H9 (cell line): ENCODE measurements around the gene SLC41A1. TPM values are rescaled to one million over a fixed set of nuclear protein-coding genes. Genes with fewer than 3 reads are reported as not detected.

Experiments used
- DNase-seq: peaks from one replicate; pipeline ENCODE4 v3.0.0-alpha.2; 2017
- H2AFZ ChIP-seq: one replicate; pipeline ENCODE4 v1.6.1; 2013; ENCODE audit warnings: mild to moderate bottlenecking, low read length, control low read depth, moderate library complexity
- H2AK5ac ChIP-seq: 2 replicates; pipeline ENCODE4 v1.6.1; 2013; ENCODE audit warnings: low read length, control low read depth, mixed read lengths; ENCODE audit not compliant: insufficient read length
- H2BK120ac ChIP-seq: one replicate; pipeline ENCODE4 v1.6.1; 2013; ENCODE audit warnings: low read depth, mild to moderate bottlenecking, low read length, control low read depth, inconsistent platforms; ENCODE audit not compliant: poor library complexity, severe bottlenecking
- H2BK12ac ChIP-seq: 2 replicates; pipeline ENCODE4 v1.6.1; 2013; ENCODE audit warnings: low read length, control low read depth, mixed read lengths, low read depth; ENCODE audit not compliant: insufficient read length
- H2BK15ac ChIP-seq: 2 replicates; pipeline ENCODE4 v1.6.1; 2013; ENCODE audit warnings: low read depth, low read length, control low read depth
- H2BK20ac ChIP-seq: one replicate; pipeline ENCODE4 v1.6.1; 2013; ENCODE audit warnings: low read depth, mild to moderate bottlenecking, low read length, control low read depth, inconsistent platforms; ENCODE audit not compliant: poor library complexity, severe bottlenecking
- H2BK5ac ChIP-seq: 2 replicates; pipeline ENCODE4 v1.6.1; 2013; ENCODE audit warnings: low read length, control low read depth, mixed read lengths; ENCODE audit not compliant: insufficient read length
- H3K14ac ChIP-seq: 2 replicates; pipeline ENCODE4 v1.6.1; 2013; ENCODE audit warnings: low read length, control low read depth; ENCODE audit not compliant: insufficient read depth
- H3K18ac ChIP-seq: 2 replicates; pipeline ENCODE4 v1.6.1; 2013; ENCODE audit warnings: low read depth, mild to moderate bottlenecking, mixed read lengths, low read length, control low read depth; ENCODE audit not compliant: insufficient read length
- H3K23ac ChIP-seq: 2 replicates; pipeline ENCODE4 v1.6.1; 2013; ENCODE audit warnings: low read length, control low read depth, mixed read lengths, low read depth; ENCODE audit not compliant: insufficient read length
- H3K23me2 ChIP-seq: 2 replicates; pipeline ENCODE4 v1.6.1; 2013; ENCODE audit warnings: low read depth, mild to moderate bottlenecking, mixed read lengths, low read length, control low read depth; ENCODE audit not compliant: insufficient read length, poor library complexity, severe bottlenecking
- H3K27ac ChIP-seq: 2 replicates; pipeline ENCODE4 v1.5.1; 2013; ENCODE audit warnings: low read length, control low read depth, mixed read lengths, low read depth; ENCODE audit not compliant: insufficient read length
- H3K27me3 ChIP-seq: 2 replicates; pipeline ENCODE4 v1.6.1; 2013; ENCODE audit warnings: low read length, control low read depth, inconsistent platforms; ENCODE audit not compliant: insufficient read depth
- H3K4ac ChIP-seq: 2 replicates; pipeline ENCODE4 v1.6.1; 2013; ENCODE audit warnings: low read depth, mild to moderate bottlenecking, control low read depth, inconsistent platforms, low read length, moderate library complexity
- H3K4me1 ChIP-seq: 2 replicates; pipeline ENCODE4 v1.6.1; 2013; ENCODE audit warnings: low read length, control low read depth, inconsistent platforms; ENCODE audit not compliant: insufficient read depth
- H3K4me2 ChIP-seq: 2 replicates; pipeline ENCODE4 v1.6.1; 2013; ENCODE audit warnings: low read length, control low read depth, mixed read lengths; ENCODE audit not compliant: insufficient read length, insufficient read depth
- H3K56ac ChIP-seq: 2 replicates; pipeline ENCODE4 v1.6.1; 2013; ENCODE audit warnings: low read depth, mild to moderate bottlenecking, mixed read lengths, low read length, control low read depth; ENCODE audit not compliant: insufficient read length
- H3K79me1 ChIP-seq: 2 replicates; pipeline ENCODE4 v1.6.1; 2013; ENCODE audit warnings: low read depth, mild to moderate bottlenecking, moderate library complexity, low read length, control low read depth, inconsistent platforms; ENCODE audit not compliant: insufficient read depth, poor library complexity, severe bottlenecking
- H3K79me2 ChIP-seq: 2 replicates; pipeline ENCODE4 v1.6.1; 2013; ENCODE audit warnings: low read length, control low read depth, inconsistent platforms; ENCODE audit not compliant: insufficient read depth
- H3K9ac ChIP-seq: 2 replicates; pipeline ENCODE4 v1.6.1; 2013; ENCODE audit warnings: low read length, control low read depth, mixed read lengths; ENCODE audit not compliant: insufficient read length; ENCODE audit errors: extremely low read depth
- H3K9me3 ChIP-seq: one replicate; pipeline ENCODE4 v1.6.1; 2013; ENCODE audit warnings: low read depth, low read length, inconsistent platforms; ENCODE audit not compliant: control insufficient read depth
- H3T11ph ChIP-seq: one replicate; pipeline ENCODE4 v1.6.1; 2013; ENCODE audit warnings: mild to moderate bottlenecking, low read length, control low read depth, inconsistent platforms
- H4K20me1 ChIP-seq: one replicate; pipeline ENCODE4 v1.6.1; 2013; ENCODE audit not compliant: control insufficient read depth, insufficient read length, insufficient read depth
- H4K5ac ChIP-seq: 2 replicates; pipeline ENCODE4 v1.6.1; 2013; ENCODE audit warnings: low read depth, mild to moderate bottlenecking, mixed read lengths, low read length, control low read depth; ENCODE audit not compliant: insufficient read length
- H4K8ac ChIP-seq: replicated peaks from 2 replicates; pipeline ENCODE4 v1.6.1; 2013; ENCODE audit warnings: low read length, control low read depth, mixed read lengths, low read depth; ENCODE audit not compliant: insufficient read length
- H4K91ac ChIP-seq: 2 replicates; pipeline ENCODE4 v1.6.1; 2013; ENCODE audit warnings: low read depth, mild to moderate bottlenecking, moderate library complexity, mixed read lengths, low read length, control low read depth; ENCODE audit not compliant: insufficient read length
- H3K27ac Mint-ChIP-seq, 3 experiments: 2 replicates in 2 of 3; 3 replicates in 1 of 3; pipeline ENCODE4 v1.8.0; 2020 to 2021; ENCODE audit warnings: mixed read lengths in 3 of 3, mild to moderate bottlenecking in 1 of 3, moderate library complexity in 1 of 3
- H3K27me3 Mint-ChIP-seq: 2 replicates; pipeline ENCODE4 v1.8.0; 2021; ENCODE audit warnings: low read depth, mild to moderate bottlenecking, moderate library complexity, mixed read lengths
- H3K36me3 Mint-ChIP-seq, 3 experiments: 2 replicates in 2 of 3; 3 replicates in 1 of 3; pipeline ENCODE4 v1.8.0; 2020 to 2021; ENCODE audit warnings: low read depth in 3 of 3, mixed read lengths in 3 of 3; ENCODE audit not compliant: insufficient read depth in 1 of 3
- H3K4me1 Mint-ChIP-seq, 2 experiments: 2 replicates each; pipeline ENCODE4 v1.8.0; 2020; ENCODE audit warnings: mixed read lengths in 2 of 2
- H3K4me3 Mint-ChIP-seq, 2 experiments: 2 replicates in 1 of 2; 3 replicates in 1 of 2; pipeline ENCODE4 v1.8.0; 2020 to 2021; ENCODE audit warnings: mild to moderate bottlenecking in 2 of 2, mixed read lengths in 2 of 2, moderate library complexity in 1 of 2
- H3K9me3 Mint-ChIP-seq, 2 experiments: 2 replicates in 1 of 2; 3 replicates in 1 of 2; pipeline ENCODE4 v1.8.0; 2020; ENCODE audit warnings: mild to moderate bottlenecking in 2 of 2, mixed read lengths in 2 of 2, moderate library complexity in 1 of 2
- CTCF ChIP-seq: fragments of 200-600 bp; sonication (generic); conservative IDR thresholded peaks from 3 replicates; pipeline ENCODE4 v1.8.0; 2021; ENCODE audit warnings: antibody characterized with exemption, mild to moderate bottlenecking
- total RNA-seq: library from RNA; stranded (reverse); gene quantifications from 2 replicates; pipeline ENCODE4 v1.2.1, GENCODE V29; 2021

Gene SLC41A1
- total RNA-seq, 1 experiment from 2014 or later = 18.2 TPM

- no peaks in the 10 kb centered on the region for H3K4me1 ChIP-seq
- H3K79me1 ChIP-seq = no peaks in the 10 kb centered on the region
- no peak for TF ChIP-seq CTCF
- H3K27ac ChIP-seq = no peak overlapping the region
- H4K5ac ChIP-seq = no peak overlapping the region
- no peak overlapping the region for H3K27ac Mint-ChIP-seq
- H3K18ac ChIP-seq = no peak overlapping the region
- H2BK12ac ChIP-seq = no peak overlapping the region
- no peak overlapping the region for H2BK20ac ChIP-seq
- H3K36me3 Mint-ChIP-seq = peaks cover 17 to 23% (median 18%) of the 10 kb centered on the region in 3 experiments
- no peaks in the 10 kb centered on the region for H3K4me1 Mint-ChIP-seq
- H3K9ac ChIP-seq = no peak overlapping the region
- H3T11ph ChIP-seq = no peak overlapping the region
- no peak overlapping the region for H4K8ac ChIP-seq
- H3K23ac ChIP-seq = no peak overlapping the region
- no peak overlapping the region for H3K4me3 Mint-ChIP-seq
- H2BK15ac ChIP-seq = no peak overlapping the region
- H2BK120ac ChIP-seq = no peak overlapping the region
- no peak overlapping the region for H2BK5ac ChIP-seq
- H3K79me2 ChIP-seq = no peaks in the 10 kb centered on the region
- H4K91ac ChIP-seq = no peak overlapping the region
- no peak overlapping the region for H3K56ac ChIP-seq
- no peaks in the 10 kb centered on the region for H3K27me3 ChIP-seq
- no peaks in the 10 kb centered on the region for H4K20me1 ChIP-seq
- H3K23me2 ChIP-seq = no peaks in the 10 kb centered on the region
- H3K4me2 ChIP-seq = no peak overlapping the region
- H2AFZ ChIP-seq = no peak overlapping the region
- no peak overlapping the region for H2AK5ac ChIP-seq
- peaks cover 15 to 20% of the 10 kb centered on the region in 2 experiments for H3K9me3 Mint-ChIP-seq
- no peak overlapping the region for H3K14ac ChIP-seq
- no peaks in the 10 kb centered on the region for H3K27me3 Mint-ChIP-seq
- no peaks in the 10 kb centered on the region for H3K9me3 ChIP-seq
- no peak overlapping the region for H3K4ac ChIP-seq
- no peak for DNase-seq
Measured at GRCh38 chr1:205856433-205856832, 43.4 kb upstream of the SLC41A1 start.
